Hepatocyte (in vitro differentiated cells): ENCODE results near the gene RABGAP1L.

ENCODE experiments used
- EZH2 ChIP-seq: fragments of 200-600 bp; sonication (generic); IDR thresholded peaks from 2 replicates; pipeline ENCODE4 v1.6.1; 2016; ENCODE audit warnings: antibody characterized with exemption, mild to moderate bottlenecking, borderline replicate concordance
- TF ChIP-seq, protein P1 (sequence below): fragments of 200-600 bp; sonication (generic); IDR thresholded peaks from 2 replicates; pipeline ENCODE4 v1.5.1; 2016; ENCODE audit warnings: antibody characterized with exemption, mild to moderate bottlenecking; ENCODE audit not compliant: poor library complexity

DNA sequence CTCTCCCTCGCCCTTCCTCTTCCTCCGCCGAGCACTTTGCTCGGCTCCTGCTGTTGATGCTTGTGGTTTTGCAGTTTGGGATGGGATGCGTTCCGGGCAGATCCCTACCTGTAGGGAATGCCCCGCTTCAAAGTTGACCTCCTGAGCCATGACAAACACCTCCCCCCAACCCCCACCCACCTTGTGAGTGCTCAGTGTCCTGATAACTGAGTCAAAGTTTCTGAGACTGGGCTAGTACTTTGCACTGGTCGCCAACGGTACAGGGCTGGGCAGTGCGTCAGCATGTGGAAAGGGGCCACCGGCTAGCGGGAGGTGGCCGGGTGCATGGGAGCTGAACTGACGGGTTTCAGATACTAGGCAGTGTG lies 771 bp downstream of the RABGAP1L start:
- TF ChIP-seq, protein P1, sequence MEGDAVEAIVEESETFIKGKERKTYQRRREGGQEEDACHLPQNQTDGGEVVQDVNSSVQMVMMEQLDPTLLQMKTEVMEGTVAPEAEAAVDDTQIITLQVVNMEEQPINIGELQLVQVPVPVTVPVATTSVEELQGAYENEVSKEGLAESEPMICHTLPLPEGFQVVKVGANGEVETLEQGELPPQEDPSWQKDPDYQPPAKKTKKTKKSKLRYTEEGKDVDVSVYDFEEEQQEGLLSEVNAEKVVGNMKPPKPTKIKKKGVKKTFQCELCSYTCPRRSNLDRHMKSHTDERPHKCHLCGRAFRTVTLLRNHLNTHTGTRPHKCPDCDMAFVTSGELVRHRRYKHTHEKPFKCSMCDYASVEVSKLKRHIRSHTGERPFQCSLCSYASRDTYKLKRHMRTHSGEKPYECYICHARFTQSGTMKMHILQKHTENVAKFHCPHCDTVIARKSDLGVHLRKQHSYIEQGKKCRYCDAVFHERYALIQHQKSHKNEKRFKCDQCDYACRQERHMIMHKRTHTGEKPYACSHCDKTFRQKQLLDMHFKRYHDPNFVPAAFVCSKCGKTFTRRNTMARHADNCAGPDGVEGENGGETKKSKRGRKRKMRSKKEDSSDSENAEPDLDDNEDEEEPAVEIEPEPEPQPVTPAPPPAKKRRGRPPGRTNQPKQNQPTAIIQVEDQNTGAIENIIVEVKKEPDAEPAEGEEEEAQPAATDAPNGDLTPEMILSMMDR, result no peak
- no peak for TF ChIP-seq EZH2
